GM23248 (cell line): ENCODE data around the gene CFAP97D2.

Experiments
- EZH2 ChIP-seq: fragments of 200-600 bp; sonication (generic); IDR thresholded peaks from 2 replicates; pipeline ENCODE4 v1.6.1; 2018; ENCODE audit warnings: antibody characterized with exemption, mild to moderate bottlenecking; ENCODE audit not compliant: insufficient read depth, poor library complexity, severe bottlenecking
- EZH2phosphoT487 ChIP-seq: fragments of 200-600 bp; sonication (generic); IDR thresholded peaks from 2 replicates; pipeline ENCODE4 v1.6.1; 2018; ENCODE audit warnings: antibody characterized with exemption, moderate library complexity, mild to moderate bottlenecking, low read depth; ENCODE audit not compliant: insufficient read depth

GRCh38 chr13:114146629-114147028 lies 32.4 kb upstream of the CFAP97D2 start:
- TF ChIP-seq EZH2 (no peak), EZH2phosphoT487 (no peak)
